ENCODE measurements around the gene GRM7.

GRM7 gene

DNA sequence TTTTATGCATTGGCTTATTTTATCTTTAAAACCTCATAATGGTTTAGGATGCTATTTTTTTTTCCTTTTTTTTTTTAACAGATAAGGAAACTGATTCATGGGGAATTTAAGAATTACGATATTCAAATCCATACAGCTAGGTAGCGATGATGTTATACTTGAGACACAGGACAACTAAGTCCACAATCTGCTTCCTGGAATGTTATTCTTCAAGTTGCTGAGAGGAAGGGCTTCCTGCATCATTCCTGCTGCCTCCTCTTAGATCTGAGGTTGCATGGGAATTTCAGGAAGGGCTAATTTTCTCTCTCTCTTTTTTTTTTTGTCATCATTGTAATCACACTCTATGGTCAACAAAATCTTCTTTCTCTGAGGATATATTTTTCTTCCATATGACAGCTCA is 595.5 kb downstream of the GRM7 start:
- no peaks in the 10 kb centered on the region for H3K9me3 ChIP-seq (ENCODE audit: control insufficient read depth, insufficient read depth, low read length)
- no peaks in the 10 kb centered on the region for H3K36me3 ChIP-seq (ENCODE audit: control insufficient read depth, low read length)
- no peaks in the 10 kb centered on the region for H3K9me2 ChIP-seq (replicated peaks; ENCODE audit: control insufficient read depth, low read length)
- no peaks in the 10 kb centered on the region for H3K4me1 ChIP-seq (ENCODE audit: control insufficient read depth, low read length)
- no peaks in the 10 kb centered on the region for H3K27me3 ChIP-seq (ENCODE audit: control insufficient read depth, low read length)
- TF ChIP-seq EZH2phosphoT487 (IDR thresholded peaks at IDR 0.05; ENCODE audit: borderline replicate concordance, low read length) = no peak
- TF ChIP-seq CTCF (IDR thresholded peaks at IDR 0.05; ENCODE audit: low read depth, low read length, poor library complexity, severe bottlenecking) = no peak
- H4K20me1 ChIP-seq (ENCODE audit: control insufficient read depth, insufficient read depth, low read depth, low read length) = no peaks in the 10 kb centered on the region
- no peak overlapping the region for H3K4me3 ChIP-seq (ENCODE audit: low read length)
- no peak overlapping the region for H3K27ac ChIP-seq (ENCODE audit: low read depth, low read length)
- no peaks in the 10 kb centered on the region for H3K79me2 ChIP-seq (ENCODE audit: control insufficient read depth, low read length)
- H3F3A ChIP-seq (ENCODE audit: control insufficient read depth, insufficient read depth) = no peaks in the 10 kb centered on the region
- H3K4me2 ChIP-seq (ENCODE audit: low read length) = no peak overlapping the region

DNA sequence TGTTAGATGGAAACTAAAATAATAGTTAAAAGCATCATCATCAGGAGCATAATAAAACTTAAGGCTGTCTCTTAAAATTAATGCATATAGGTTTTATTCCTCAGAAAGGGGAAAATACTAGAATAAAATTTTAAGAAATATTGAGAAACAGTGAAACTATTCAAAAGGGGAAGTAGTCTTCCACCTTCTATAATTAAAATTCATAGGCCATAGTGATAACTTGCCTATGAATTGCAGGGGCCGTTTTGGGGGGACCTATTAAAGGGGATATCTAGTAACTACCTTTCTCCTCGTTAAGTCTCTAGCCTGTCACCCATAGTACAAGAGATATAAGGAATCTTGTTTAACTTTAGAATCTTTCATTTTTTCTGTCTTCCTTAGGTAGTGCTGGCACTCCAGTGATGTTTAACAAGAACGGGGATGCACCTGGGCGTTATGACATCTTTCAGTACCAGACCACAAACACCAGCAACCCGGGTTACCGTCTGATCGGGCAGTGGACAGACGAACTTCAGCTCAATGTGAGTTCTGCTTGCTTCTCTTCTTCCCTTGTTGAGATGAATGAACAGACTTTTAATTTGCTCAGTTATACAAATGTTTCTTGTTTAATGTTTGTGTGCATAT is 600.4 kb downstream of the GRM7 start:
- no peak for TF ChIP-seq EZH2phosphoT487 (IDR thresholded peaks at IDR 0.05; ENCODE audit: borderline replicate concordance, low read length)
- no peak for TF ChIP-seq CTCF (IDR thresholded peaks at IDR 0.05; ENCODE audit: low read depth, low read length, poor library complexity, severe bottlenecking)
- Histone ChIP-seq H3K79me2 (ENCODE audit: control insufficient read depth, low read length) (no peaks in the 10 kb centered on the region), H3K27ac (ENCODE audit: low read depth, low read length) (no peak overlapping the region)

GRCh38 chr3:7469866-7470265 is 609.0 kb downstream of the GRM7 start:
- Histone ChIP-seq H3K4me1 (ENCODE audit: control insufficient read depth, low read length) (no peaks in the 10 kb centered on the region), H3K79me2 (ENCODE audit: control insufficient read depth, low read length) (no peaks in the 10 kb centered on the region), H3F3A (ENCODE audit: control insufficient read depth, insufficient read depth) (no peaks in the 10 kb centered on the region), H3K27me3 (ENCODE audit: control insufficient read depth, low read length) (no peaks in the 10 kb centered on the region), H3K27ac (ENCODE audit: low read depth, low read length) (no peak overlapping the region), H4K20me1 (ENCODE audit: control insufficient read depth, insufficient read depth, low read depth, low read length) (no peaks in the 10 kb centered on the region), H3K36me3 (ENCODE audit: control insufficient read depth, low read length) (no peaks in the 10 kb centered on the region), H3K9me2 (replicated peaks; ENCODE audit: control insufficient read depth, low read length) (no peaks in the 10 kb centered on the region), H3K4me2 (ENCODE audit: low read length) (no peak overlapping the region), H3K4me3 (ENCODE audit: low read length) (no peak overlapping the region), H3K9me3 (ENCODE audit: control insufficient read depth, insufficient read depth, low read length) (no peaks in the 10 kb centered on the region)
- TF ChIP-seq EZH2phosphoT487 (IDR thresholded peaks at IDR 0.05; ENCODE audit: borderline replicate concordance, low read length) (no peak), CTCF (IDR thresholded peaks at IDR 0.05; ENCODE audit: low read depth, low read length, poor library complexity, severe bottlenecking) (no peak)

More for the DNA sequence above, 600.4 kb downstream of the GRM7 start:
- no peaks in the 10 kb centered on the region for H3K9me3 ChIP-seq (ENCODE audit: control insufficient read depth, insufficient read depth, low read length)
- H3K9me2 ChIP-seq (replicated peaks; ENCODE audit: control insufficient read depth, low read length) = no peaks in the 10 kb centered on the region
- H4K20me1 ChIP-seq (ENCODE audit: control insufficient read depth, insufficient read depth, low read depth, low read length) = no peaks in the 10 kb centered on the region
- no peaks in the 10 kb centered on the region for H3K4me1 ChIP-seq (ENCODE audit: control insufficient read depth, low read length)
- H3F3A ChIP-seq (ENCODE audit: control insufficient read depth, insufficient read depth) = no peaks in the 10 kb centered on the region
- H3K27me3 ChIP-seq (ENCODE audit: control insufficient read depth, low read length) = no peaks in the 10 kb centered on the region
- H3K36me3 ChIP-seq (ENCODE audit: control insufficient read depth, low read length) = no peaks in the 10 kb centered on the region
- H3K4me2 ChIP-seq (ENCODE audit: low read length) = no peak overlapping the region
- no peak overlapping the region for H3K4me3 ChIP-seq (ENCODE audit: low read length)

Measured in DOHH2 (cell line).